ENCODE data around the gene GABARAPL1.
"Not testable (repeated sequence)": the region's sequence is repeated elsewhere in the genome, so short reads cannot be mapped to it uniquely, and the experiment has no call there.

The GABARAPL1 gene

DNA sequence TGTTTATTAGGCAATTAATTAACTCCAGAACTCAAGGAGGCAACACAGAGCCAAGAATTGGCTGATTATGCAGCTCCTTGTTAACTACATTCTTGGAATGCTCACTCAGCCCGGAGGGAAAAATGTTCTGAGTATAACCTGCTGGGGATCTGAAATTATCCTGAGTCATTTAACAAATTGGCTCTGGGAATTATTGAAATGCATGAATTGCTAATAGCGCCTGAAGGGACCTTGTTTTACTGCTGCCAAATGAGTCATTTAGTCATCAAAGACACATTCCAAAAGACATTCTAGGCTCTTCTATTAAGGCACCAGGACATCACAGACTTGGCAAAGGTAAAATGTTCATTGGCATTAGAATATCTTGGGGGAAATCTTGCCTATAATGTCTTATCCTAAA is 20.8 kb upstream of the GABARAPL1 start:
- Histone ChIP-seq H3K36me3 (ENCODE audit: control insufficient read depth, insufficient read depth, low read length) (no peaks in the 10 kb centered on the region), H3K27me3 (replicated peaks; ENCODE audit: control insufficient read depth, insufficient read depth, low read length) (no peaks in the 10 kb centered on the region; the same call in 1 of the 2 replicates), H3K4me3 (replicated peaks; ENCODE audit: low read depth, low read length) (no peak overlapping the region)
- TF ChIP-seq, protein P1, sequence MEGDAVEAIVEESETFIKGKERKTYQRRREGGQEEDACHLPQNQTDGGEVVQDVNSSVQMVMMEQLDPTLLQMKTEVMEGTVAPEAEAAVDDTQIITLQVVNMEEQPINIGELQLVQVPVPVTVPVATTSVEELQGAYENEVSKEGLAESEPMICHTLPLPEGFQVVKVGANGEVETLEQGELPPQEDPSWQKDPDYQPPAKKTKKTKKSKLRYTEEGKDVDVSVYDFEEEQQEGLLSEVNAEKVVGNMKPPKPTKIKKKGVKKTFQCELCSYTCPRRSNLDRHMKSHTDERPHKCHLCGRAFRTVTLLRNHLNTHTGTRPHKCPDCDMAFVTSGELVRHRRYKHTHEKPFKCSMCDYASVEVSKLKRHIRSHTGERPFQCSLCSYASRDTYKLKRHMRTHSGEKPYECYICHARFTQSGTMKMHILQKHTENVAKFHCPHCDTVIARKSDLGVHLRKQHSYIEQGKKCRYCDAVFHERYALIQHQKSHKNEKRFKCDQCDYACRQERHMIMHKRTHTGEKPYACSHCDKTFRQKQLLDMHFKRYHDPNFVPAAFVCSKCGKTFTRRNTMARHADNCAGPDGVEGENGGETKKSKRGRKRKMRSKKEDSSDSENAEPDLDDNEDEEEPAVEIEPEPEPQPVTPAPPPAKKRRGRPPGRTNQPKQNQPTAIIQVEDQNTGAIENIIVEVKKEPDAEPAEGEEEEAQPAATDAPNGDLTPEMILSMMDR (IDR thresholded peaks at IDR 0.05; ENCODE audit: insufficient read depth, low read length, poor library complexity, severe bottlenecking): no peak
- no peak for DNase-seq (ENCODE audit: extremely low read depth, insufficient read length)

DNA sequence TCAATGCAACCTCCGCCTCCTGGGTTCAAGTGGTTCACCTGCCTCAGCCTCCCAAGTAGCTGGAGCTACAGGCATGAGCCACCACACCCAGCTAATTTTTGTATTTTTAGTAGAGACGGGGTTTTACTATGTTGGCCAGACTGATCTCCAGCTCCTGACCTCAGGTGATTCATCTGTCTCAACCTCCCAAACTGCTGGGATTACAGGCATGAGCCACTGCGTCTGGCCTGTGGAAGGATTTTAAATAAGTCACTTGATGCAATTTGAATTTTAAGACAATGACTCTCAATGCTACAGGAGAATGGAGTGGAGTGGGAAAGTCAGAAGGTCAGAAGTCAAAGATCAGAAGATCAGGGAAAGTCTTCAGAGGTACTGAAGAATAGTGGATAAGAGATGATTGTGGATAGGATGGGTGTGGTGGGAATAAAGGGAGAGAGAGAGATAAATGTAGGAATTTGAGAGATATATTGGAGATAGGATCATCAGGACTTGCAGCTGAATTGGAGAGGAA is 18.5 kb upstream of the GABARAPL1 start:
- Histone ChIP-seq H3K36me3 (ENCODE audit: control insufficient read depth, insufficient read depth, low read length) (no peaks in the 10 kb centered on the region), H3K27me3 (replicated peaks; ENCODE audit: control insufficient read depth, insufficient read depth, low read length) (no peaks in the 10 kb centered on the region; the same call in 1 of the 2 replicates), H3K4me3 (replicated peaks; ENCODE audit: low read depth, low read length) (no peak overlapping the region)
- no peak for DNase-seq (ENCODE audit: extremely low read depth, insufficient read length)
- TF ChIP-seq, protein P1 (IDR thresholded peaks at IDR 0.05; ENCODE audit: insufficient read depth, low read length, poor library complexity, severe bottlenecking): no peak

DNA sequence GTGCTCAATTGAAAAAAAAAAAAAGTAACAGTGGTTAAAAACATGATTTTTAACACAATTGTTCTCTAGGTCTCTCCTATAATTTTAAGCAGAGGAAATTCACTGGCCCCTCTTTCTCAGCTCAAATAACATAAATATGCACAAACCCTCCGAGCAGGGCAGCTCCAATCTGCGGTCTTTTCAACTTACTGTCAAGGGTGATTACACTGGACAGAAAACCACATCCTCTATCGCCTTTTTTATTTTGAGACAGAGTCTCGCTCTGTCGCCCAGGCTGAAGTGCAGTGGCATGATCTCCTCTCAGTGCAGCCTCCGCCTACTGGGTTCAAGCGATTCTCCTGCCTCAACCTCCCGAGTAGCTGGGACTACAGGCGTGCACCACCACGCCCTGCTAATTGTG is 16.5 kb upstream of the GABARAPL1 start:
- H3K36me3 ChIP-seq (ENCODE audit: control insufficient read depth, insufficient read depth, low read length): no peaks in the 10 kb centered on the region
- H3K27me3 ChIP-seq (replicated peaks; ENCODE audit: control insufficient read depth, insufficient read depth, low read length): no peaks in the 10 kb centered on the region; the same call in 1 of the 2 replicates
- DNase-seq (ENCODE audit: extremely low read depth, insufficient read length): peak; percentile 25
- TF ChIP-seq, protein P1 (IDR thresholded peaks at IDR 0.05; ENCODE audit: insufficient read depth, low read length, poor library complexity, severe bottlenecking): no peak
- no peak overlapping the region for H3K4me3 ChIP-seq (replicated peaks; ENCODE audit: low read depth, low read length)

DNA sequence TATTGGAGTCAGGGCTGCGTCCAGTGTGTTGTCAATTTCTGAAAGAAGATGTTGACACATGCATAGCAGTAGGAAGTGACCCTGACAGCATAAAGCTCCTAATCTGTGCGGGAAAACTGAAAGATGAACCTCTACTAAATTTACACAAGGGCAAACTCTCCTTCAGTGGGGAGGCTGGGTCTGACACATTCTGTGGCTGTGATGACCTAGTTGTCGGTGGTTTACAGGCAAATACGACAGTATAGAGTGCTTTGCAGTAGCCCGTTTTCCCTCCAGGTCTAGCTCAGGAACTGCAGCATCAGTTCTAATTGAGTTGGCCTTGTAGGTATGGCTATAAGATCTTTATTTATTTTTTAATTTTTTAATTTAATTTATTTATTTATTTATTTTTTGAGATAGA is 14.8 kb upstream of the GABARAPL1 start:
- Histone ChIP-seq H3K4me3 (replicated peaks; ENCODE audit: low read depth, low read length) (no peak overlapping the region), H3K36me3 (ENCODE audit: control insufficient read depth, insufficient read depth, low read length) (no peaks in the 10 kb centered on the region), H3K27me3 (replicated peaks; ENCODE audit: control insufficient read depth, insufficient read depth, low read length) (no peaks in the 10 kb centered on the region; the same call in 1 of the 2 replicates)
- TF ChIP-seq, protein P1 (IDR thresholded peaks at IDR 0.05; ENCODE audit: insufficient read depth, low read length, poor library complexity, severe bottlenecking): no peak
- no peak for DNase-seq (ENCODE audit: extremely low read depth, insufficient read length)

DNA sequence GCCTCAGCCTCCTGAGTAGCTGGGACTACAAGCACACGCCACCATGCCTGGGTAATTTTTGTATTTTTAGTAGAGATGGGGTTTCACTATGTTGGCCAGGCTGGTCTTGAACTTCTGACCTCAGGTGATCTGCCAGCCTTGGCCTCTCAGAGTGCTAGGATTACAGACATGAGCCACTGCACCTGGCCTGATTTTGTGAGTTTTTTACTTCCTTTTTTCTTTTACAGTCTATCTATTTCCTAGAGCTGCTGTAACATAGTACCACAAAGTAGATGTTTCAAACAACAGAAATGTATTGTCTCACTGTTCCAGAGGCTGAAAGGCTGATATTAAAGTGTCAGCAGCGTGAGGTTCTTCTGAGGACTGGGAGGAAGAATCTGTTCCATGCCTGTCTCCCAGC is 8.2 kb upstream of the GABARAPL1 start:
- H3K27me3 ChIP-seq (replicated peaks; ENCODE audit: control insufficient read depth, insufficient read depth, low read length); H3K36me3 ChIP-seq (ENCODE audit: control insufficient read depth, insufficient read depth, low read length); H3K4me3 ChIP-seq (replicated peaks; ENCODE audit: low read depth, low read length); DNase-seq (ENCODE audit: extremely low read depth, insufficient read length): not testable (repeated sequence)

DNA sequence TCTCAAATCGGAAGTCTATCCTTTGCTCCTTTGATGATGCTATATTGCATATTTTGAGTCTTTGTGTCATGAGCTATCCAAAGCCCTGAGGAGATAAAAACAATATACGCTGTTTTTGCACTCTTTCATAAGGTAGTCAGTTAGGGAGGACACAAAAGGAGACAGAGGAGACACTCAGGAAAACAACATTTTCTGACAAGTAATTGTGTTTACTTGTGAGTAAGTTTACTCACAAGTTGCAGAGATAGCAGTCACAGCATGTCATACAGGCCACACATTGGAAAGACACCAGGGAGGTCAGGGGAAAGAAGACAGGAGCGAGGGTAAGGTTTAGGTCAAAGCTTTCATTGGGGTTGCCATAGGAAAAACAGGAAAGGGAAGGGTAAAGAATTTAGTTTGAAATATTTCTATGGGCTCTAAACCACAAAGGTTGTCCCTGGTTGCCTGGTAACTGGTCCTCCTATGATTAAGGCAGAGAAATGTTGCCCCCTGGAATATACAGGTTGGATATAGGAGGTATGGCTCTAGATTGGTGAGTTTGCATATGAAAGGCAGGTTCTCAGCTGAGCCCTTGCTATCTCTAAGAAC is 7.4 kb upstream of the GABARAPL1 start:
- H3K27me3 ChIP-seq (replicated peaks; ENCODE audit: control insufficient read depth, insufficient read depth, low read length): no peaks in the 10 kb centered on the region
- no peak for DNase-seq (ENCODE audit: extremely low read depth, insufficient read length)
- TF ChIP-seq, protein P1 (IDR thresholded peaks at IDR 0.05; ENCODE audit: insufficient read depth, low read length, poor library complexity, severe bottlenecking): no peak
- H3K4me3 ChIP-seq (replicated peaks; ENCODE audit: low read depth, low read length): no peak overlapping the region
- no peaks in the 10 kb centered on the region for H3K36me3 ChIP-seq (ENCODE audit: control insufficient read depth, insufficient read depth, low read length)

All from GM06990 (cell line).